NCI-H1417 treated with DMSO at 0.1 percent for 48 hours (cell line): ENCODE measurements around the gene MTARC2.

ENCODE experiments used
- DNase-seq: peaks from one replicate; lab custom pipeline; 2025; lab: John Stamatoyannopoulos, UW

Gene MTARC2

DNA sequence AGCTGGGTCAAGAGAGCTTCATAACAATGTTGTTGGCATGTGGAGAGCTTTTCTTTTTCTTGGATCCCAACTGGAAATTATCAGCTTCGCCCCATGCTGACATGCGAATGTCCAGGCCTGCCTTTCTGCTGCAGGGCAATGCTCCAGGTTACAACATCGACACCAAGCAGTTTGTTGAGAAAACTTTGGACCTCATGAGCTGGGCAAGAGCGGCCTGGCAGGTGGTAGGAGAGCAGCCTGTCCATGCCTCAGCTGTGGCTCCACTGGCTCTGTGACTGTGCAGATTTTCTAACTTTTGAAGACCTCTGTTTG, 80.0 kb downstream of the MTARC2 start:
- DNase-seq = no peak

GRCh38 chr1:220828950-220829586, 80.9 kb downstream of the MTARC2 start:
- no peak for DNase-seq

DNA sequence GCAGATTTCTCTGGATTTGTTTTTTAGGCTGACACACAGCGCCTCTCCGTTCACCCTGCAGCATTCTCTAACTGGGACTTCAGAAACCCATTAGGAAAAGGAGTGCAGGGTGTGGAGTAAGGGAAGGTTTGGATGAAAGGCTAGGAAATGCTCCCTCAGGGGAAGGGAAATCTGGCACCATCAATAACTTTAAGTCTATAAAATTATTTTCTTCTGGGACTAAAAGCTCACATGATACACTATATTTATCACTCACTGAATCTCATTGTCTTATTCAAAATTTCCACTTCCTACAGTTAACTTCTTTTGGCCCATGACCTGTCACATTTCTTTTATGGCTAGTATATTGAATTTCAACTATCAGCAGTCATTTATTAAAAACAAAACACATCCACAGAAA, 85.3 kb downstream of the MTARC2 start:
- no peak for DNase-seq
